K562 (cell line): ENCODE data around the gene ZNF80. TPM values are rescaled to one million over a fixed set of nuclear protein-coding genes. Genes with fewer than 3 reads are reported as not detected.

Experiments used
- ATAC-seq: fragments of 200-7000 bp; cut with Tn5 transposase; 3 replicates; pipeline ENCODE4 v1.9.1; 2020; ENCODE audit warnings: moderate library complexity
- BruUV-seq: library from RNA; stranded (reverse); fragments of 400-500 nt; replicated peaks from 2 replicates; lab custom pipeline; 2021; lab: Mats Ljungman, UMichigan
- CTCF ChIA-PET: fragments of 300-600 bp; formaldehyde crosslinking; extraction: SDS; loops from one replicate; lab custom pipeline; 2021; ENCODE audit warnings: low intra/inter-chr PET ratio; lab: Yijun Ruan, JAX
- POLR2A ChIA-PET: fragments of 300-600, 350-650 bp; sonication (Branson Sonifier 250); formaldehyde crosslinking; extraction: SDS; loops from one replicate; lab custom pipeline; 2021; ENCODE audit warnings: antibody characterized with exemption, inconsistent platforms; lab: Yijun Ruan, JAX
- DNase-seq, 4 experiments: peaks; one replicate each; pipeline versions ENCODE4 v3.0.0 to v3.0.0-alpha.2; 2011 to 2018; ENCODE audit warnings: low spot score in 3 of 4, mixed read lengths in 3 of 4; ENCODE audit errors: extremely low read depth in 1 of 4
- FAIRE-seq: peaks from 2 replicates; lab custom pipeline; 2011; peaks lifted over from hg19 to GRCh38; lab: Jason Lieb, UNC
- H2AFZ ChIP-seq: 2 replicates; pipeline ENCODE4 v1.6.0; 2011; ENCODE audit warnings: low read depth, low read length, control low read depth, inconsistent platforms
- H3K27ac ChIP-seq: fragments of 200-600 bp; 3 replicates; pipeline ENCODE4 v1.8.0; 2011; ENCODE audit warnings: low read depth, mild to moderate bottlenecking, control low read depth, inconsistent platforms, low read length, moderate library complexity, mixed read lengths; ENCODE audit errors: extremely low read depth
- H3K27me3 ChIP-seq, 2 experiments: fragments of 300-600 bp in 1 of 2; 2 replicates in 1 of 2; 3 replicates in 1 of 2; pipeline versions ENCODE4 v1.6.0 to v1.8.0; 2011; ENCODE audit warnings: inconsistent platforms in 2 of 2, low read length in 2 of 2, mild to moderate bottlenecking in 1 of 2, mixed read lengths in 1 of 2, moderate library complexity in 1 of 2; ENCODE audit not compliant: control insufficient read depth in 2 of 2, insufficient read depth in 2 of 2
- H3K36me3 ChIP-seq: fragments of 300-600 bp; 3 replicates; pipeline ENCODE4 v1.8.0; 2011; ENCODE audit warnings: mild to moderate bottlenecking, low read length, inconsistent platforms; ENCODE audit not compliant: control insufficient read depth, insufficient read depth
- H3K4me1 ChIP-seq, 2 experiments: fragments of 200-600 bp in 1 of 2; replicated peaks in 1 of 2; 2 replicates in 1 of 2; 3 replicates in 1 of 2; pipeline versions ENCODE4 v1.5.1 to v1.8.0; 2011; ENCODE audit warnings: inconsistent platforms in 2 of 2, low read length in 2 of 2, mild to moderate bottlenecking in 1 of 2, mixed read lengths in 1 of 2, moderate library complexity in 1 of 2; ENCODE audit not compliant: control insufficient read depth in 2 of 2, insufficient read depth in 2 of 2
- H3K4me2 ChIP-seq: 2 replicates; pipeline ENCODE4 v1.6.1; 2011; ENCODE audit warnings: low read length, control low read depth, inconsistent platforms, mixed read lengths; ENCODE audit not compliant: insufficient read depth
- H3K4me3 ChIP-seq: fragments of 200-600 bp; sonication (generic), shearing (Covaris generic); 2 replicates; pipeline ENCODE4 v1.5.1; 2016; ENCODE audit warnings: control low read depth, inconsistent platforms
- H3K79me2 ChIP-seq: fragments of 200-600 bp; 3 replicates; pipeline ENCODE4 v1.8.0; 2011; ENCODE audit warnings: low read length, inconsistent platforms; ENCODE audit not compliant: control insufficient read depth, insufficient read depth
- H3K9ac ChIP-seq, 2 experiments: 2 replicates each; pipeline versions ENCODE4 v1.6.0 to v1.6.1; 2011; ENCODE audit warnings: low read depth in 2 of 2, low read length in 2 of 2, control low read depth in 1 of 2, inconsistent platforms in 1 of 2, mild to moderate bottlenecking in 1 of 2, mixed read lengths in 1 of 2; ENCODE audit not compliant: insufficient read depth in 1 of 2
- H3K9me1 ChIP-seq: one replicate; pipeline ENCODE4 v1.6.0; 2011; ENCODE audit warnings: inconsistent platforms, mild to moderate bottlenecking, low read length, moderate library complexity; ENCODE audit not compliant: control insufficient read depth, insufficient read depth
- H3K9me3 ChIP-seq: replicated peaks from 2 replicates; pipeline ENCODE4 v1.5.1; 2011; ENCODE audit warnings: low read depth, low read length, inconsistent platforms; ENCODE audit not compliant: control insufficient read depth, insufficient read depth
- H4K20me1 ChIP-seq: replicated peaks from 2 replicates; pipeline ENCODE4 v1.6.1; 2011; ENCODE audit warnings: low read length, inconsistent platforms, mixed read lengths; ENCODE audit not compliant: control insufficient read depth, insufficient read depth
- ZBTB33 ChIP-seq: sonication (generic); formaldehyde crosslinking; IDR thresholded peaks from 2 replicates; pipeline ENCODE4 v1.8.1; 2023; ENCODE audit warnings: mild to moderate bottlenecking, missing genetic modification reagents
- ZNF696 ChIP-seq: fragments of 250-450 bp; sonication (Bioruptor Pico); conservative IDR thresholded peaks from 2 replicates; pipeline ENCODE4 v1.4.0; 2020; ENCODE audit warnings: mild to moderate bottlenecking, moderate library complexity
- WGBS: fragments of 100-300 bp; shearing (Covaris generic); methylation state at CpG from one replicate; pipeline ENCODE4 v1.1.6; 2016; ENCODE audit warnings: low coverage, mixed read lengths; ENCODE audit not compliant: insufficient coverage; ENCODE audit errors: missing lambda C conversion rate; 5-methylcytosine and 5-hydroxymethylcytosine counted together
- in situ Hi-C: fragments of 300-500 bp; cut with MboI; formaldehyde crosslinking; loops from 4 replicates; pipeline ENCODE4 v1.15.0; 2018; ENCODE audit warnings: inconsistent platforms, mixed read lengths
- intact Hi-C: fragments of 100-400 bp; cut with micrococcal nuclease; formaldehyde crosslinking; loops from 2 replicates; pipeline ENCODE4 v1.14.2; 2022
- polyA plus RNA-seq, 8 experiments: library from polyadenylated mRNA; depleted of rRNA in 4 of 8; stranded (reverse) in 5 of 8; unstranded in 3 of 8; fragments of >200 nt; fragmentation: Nextera tagmentation in 2 of 8; fragmentation: Illumina TruSeq in 1 of 8; extraction: Ambion mirVana in 2 of 8; extraction: Trizol in 1 of 8; gene quantifications; 2 replicates each; pipeline versions ENCODE4 v1.2.1 to v1.2.3, GENCODE V29; 2011 to 2014; ENCODE audit warnings: inconsistent platforms in 1 of 8, missing spikeins in 1 of 8
- total RNA-seq, 7 experiments: library from RNA; depleted of rRNA in 6 of 7; stranded (reverse); fragments of >200 nt in 6 of 7; fragmentation: Illumina TruSeq in 2 of 7; extraction: Trizol in 2 of 7; gene quantifications; 2 replicates each; pipeline versions ENCODE4 v1.2.1 to v1.2.3, GENCODE V29; 2011 to 2021; ENCODE audit warnings: low replicate concordance in 1 of 7

ZNF80 gene
- total and polyA plus RNA-seq, 9 of the 15 experiments (the other 6 are each of a cell fraction or from before 2014, with no cell fraction given) = 0.01 to 0.07 (median 0.04) TPM; not detected in 3

- no peak for TF ChIP-seq ZBTB33 (CRISPR knock-in tag)
Measured at GRCh38 chr3:114231616-114232015, 5.8 kb downstream of the ZNF80 start (continued).

GRCh38 chr3:114227076-114227475 lies 10.3 kb downstream of the ZNF80 start:
- FAIRE-seq = no peak
- TF ChIP-seq ZNF696 (CRISPR knock-in tag) = no peak
- DNase-seq = no peak
- CTCF ChIA-PET = no interaction called here
- 29% methylated on average over 1 of the region's 1 CpG for WGBS
- H3K9me3 ChIP-seq = no peaks in the 10 kb centered on the region
- no peak overlapping the region for H2AFZ ChIP-seq
- H3K4me3 ChIP-seq = no peak overlapping the region
- H3K9ac ChIP-seq = no peak overlapping the region
- no peaks in the 10 kb centered on the region for H3K36me3 ChIP-seq
- no peaks in the 10 kb centered on the region for H3K9me1 ChIP-seq
- no TSS peak for BruUV-seq
- in situ Hi-C loops (no loop called here), intact Hi-C loops (no loop called here)
- H3K4me1 ChIP-seq = no peaks in the 10 kb centered on the region
- no peaks in the 10 kb centered on the region for H4K20me1 ChIP-seq
- no peaks in the 10 kb centered on the region for H3K79me2 ChIP-seq
- ATAC-seq = no peak
- H3K4me2 ChIP-seq = no peak overlapping the region
- H3K27me3 ChIP-seq = no peaks in the 10 kb centered on the region
- H3K27ac ChIP-seq = no peak overlapping the region
- POLR2A ChIA-PET = interaction anchor here (0.6 kb wide), 1 partner anchor 24 kb away, joined by 3 read pairs; no protein-coding TSS in a partner anchor
